HK-2 (cell line): Measurements from ENCODE around the gene KIFAP3.
"Not testable (repeated sequence)": the region's sequence is repeated elsewhere in the genome, so short reads cannot be mapped to it uniquely, and the experiment has no call there.

ENCODE experiments used
- DNase-seq: peaks from one replicate; pipeline ENCODE4 v3.0.0-alpha.2; 2018; ENCODE audit not compliant: unreplicated experiment

The KIFAP3 gene

GRCh38 chr1:170074250-170075157 is at the start of gene KIFAP3:
Gene KIFAP3, minus strand, starts transcription at chr1:170074695. Its CDS starts 228 bp downstream, at chr1:170074467.
- peak; percentile 97 for DNase-seq

- DNase-seq, result no peak
These were observed 47.9 kb upstream of the KIFAP3 start for GRCh38 chr1:170122366-170122765.

GRCh38 chr1:170114906-170115305 is 40.4 kb upstream of the KIFAP3 start:
- no peak for DNase-seq

- DNase-seq, result not testable (repeated sequence)
These were observed 38.6 kb upstream of the KIFAP3 start for GRCh38 chr1:170113140-170113539.

GRCh38 chr1:170097449-170097948 is 23.0 kb upstream of the KIFAP3 start:
- no peak for DNase-seq

GRCh38 chr1:170096806-170097340 is 22.4 kb upstream of the KIFAP3 start:
- no peak for DNase-seq

- DNase-seq, result no peak
These were observed 21.7 kb upstream of the KIFAP3 start for GRCh38 chr1:170095976-170096748.

- DNase-seq, result not testable (repeated sequence)
These were observed 20.5 kb upstream of the KIFAP3 start for GRCh38 chr1:170094697-170095616.

GRCh38 chr1:170086399-170087032 is 12.0 kb upstream of the KIFAP3 start:
- no peak for DNase-seq

- DNase-seq, result no peak
These were observed 10.6 kb upstream of the KIFAP3 start for GRCh38 chr1:170085091-170085490.

GRCh38 chr1:170078610-170079189 is 4.2 kb upstream of the KIFAP3 start:
- no peak for DNase-seq

- no peak for DNase-seq
These were observed 3.4 kb upstream of the KIFAP3 start for GRCh38 chr1:170077926-170078325.

- not testable (repeated sequence) for DNase-seq
These were observed 2.5 kb upstream of the KIFAP3 start for GRCh38 chr1:170076952-170077351.

GRCh38 chr1:170076199-170076598 is 1.7 kb upstream of the KIFAP3 start:
- no peak for DNase-seq

GRCh38 chr1:170075186-170075585 is 691 bp upstream of the KIFAP3 start:
- DNase-seq, result no peak

GRCh38 chr1:170073893-170074249 is 624 bp downstream of the KIFAP3 start:
- DNase-seq, result no peak

- DNase-seq, result no peak
These were observed 3.1 kb downstream of the KIFAP3 start for GRCh38 chr1:170071378-170071777.

- DNase-seq, result no peak
These were observed 5.6 kb downstream of the KIFAP3 start for GRCh38 chr1:170068923-170069322.

GRCh38 chr1:170067253-170067819 is 7.2 kb downstream of the KIFAP3 start:
- DNase-seq, result no peak

GRCh38 chr1:170064821-170065220 is 9.7 kb downstream of the KIFAP3 start:
- no peak for DNase-seq
